ENCODE results near the gene VIM.

- TF ChIP-seq CTCF (IDR thresholded peaks at IDR 0.05) (no peak), EP300 (IDR thresholded peaks at IDR 0.05) (no peak), POLR2AphosphoS5 (IDR thresholded peaks at IDR 0.05) (no peak)
Observed at GRCh38 chr10:17229717-17229966, 1.6 kb downstream of the VIM start.

Measured in upper lobe of left lung (tissue), 4 donors.